Measurements from ENCODE around the gene MAST1.

The MAST1 gene

GRCh38 chr19:12890787-12891552, 52.7 kb downstream of the MAST1 start, which contains the start of gene GCDH:
GCDH (plus strand) TSS chr19:12891160; CDS start chr19:12891305, 145 bp downstream.
- Histone ChIP-seq H2BK15ac (ENCODE audit: low read depth, poor library complexity, severe bottlenecking) (no peak within 1 kb of the TSS), H3K36me3 (ENCODE audit: control insufficient read depth in 1 of 2, insufficient read depth in 2 of 2, low read depth in 1 of 2, low read length in 2 of 2) (peaks cover 18 to 21% of the 10 kb centered on the region in 2 experiments), H3K4ac (ENCODE audit: low read depth in 1 of 2, low read length in 2 of 2) (no peak within 1 kb of the TSS), H3K4me2 (ENCODE audit: low read length, poor library complexity, severe bottlenecking) (peak within 1 kb of the TSS; percentile 78), H3K27me3 (ENCODE audit: control insufficient read depth in 1 of 2, insufficient read depth in 1 of 2, low read length in 2 of 2) (peaks cover 19 to 22% of the 10 kb centered on the region in 2 experiments), H3K4me3 (ENCODE audit: insufficient read depth in 1 of 2, low read depth in 1 of 2, low read length in 2 of 2) (peak within 1 kb of the TSS; percentile 96 to 98), H3K79me1 (replicated peaks; ENCODE audit: low read length, poor library complexity, severe bottlenecking) (peaks cover 10% of the 10 kb centered on the region), H2BK12ac (ENCODE audit: low read length in 2 of 2) (no peak within 1 kb of the TSS), H2BK120ac (ENCODE audit: low read depth, low read length) (no peak within 1 kb of the TSS), H3K23ac (ENCODE audit: low read length in 2 of 2) (no peak within 1 kb of the TSS), H2BK5ac (ENCODE audit: low read depth, low read length, poor library complexity, severe bottlenecking) (no peak within 1 kb of the TSS), H3K9me3 (ENCODE audit: control insufficient read depth, low read length) (no peaks in the 10 kb centered on the region), H3K27ac (ENCODE audit: low read length, poor library complexity, severe bottlenecking) (no peak within 1 kb of the TSS), H3K14ac (ENCODE audit: low read length in 2 of 2) (no peak within 1 kb of the TSS), H4K8ac (ENCODE audit: low read length) (peak within 1 kb of the TSS; percentile 87), H3K18ac (ENCODE audit: low read depth in 1 of 2, low read length in 2 of 2) (no peak within 1 kb of the TSS), H4K91ac (ENCODE audit: low read length) (no peak within 1 kb of the TSS), H3K9ac (ENCODE audit: low read length) (peak within 1 kb of the TSS; percentile 82), H2AFZ (ENCODE audit: low read depth, low read length) (peak within 1 kb of the TSS; percentile 99), H2AK5ac (ENCODE audit: low read length, severe bottlenecking) (no peak within 1 kb of the TSS), H3K4me1 (ENCODE audit: control insufficient read depth, insufficient read depth, low read depth, low read length) (peaks cover 13% of the 10 kb centered on the region)
- under 1% methylated on average over 42 of the region's 49 CpGs for WGBS
- DNase-seq = peak; percentile 100

- Histone ChIP-seq H2BK12ac (ENCODE audit: low read length in 2 of 2) (no peak overlapping the region), H3K27me3 (ENCODE audit: control insufficient read depth in 1 of 2, insufficient read depth in 1 of 2, low read length in 2 of 2) (peaks cover 13 to 16% of the 10 kb centered on the region in 2 experiments), H3K9ac (ENCODE audit: low read length) (peak overlapping the region; percentile 82), H3K79me1 (replicated peaks; ENCODE audit: low read length, poor library complexity, severe bottlenecking) (peaks cover 10% of the 10 kb centered on the region), H3K27ac (ENCODE audit: low read length, poor library complexity, severe bottlenecking) (no peak overlapping the region), H2BK15ac (ENCODE audit: low read depth, poor library complexity, severe bottlenecking) (no peak overlapping the region), H3K9me3 (ENCODE audit: control insufficient read depth, low read length) (no peaks in the 10 kb centered on the region), H2BK120ac (ENCODE audit: low read depth, low read length) (no peak overlapping the region), H4K91ac (ENCODE audit: low read length) (no peak overlapping the region), H3K4ac (ENCODE audit: low read depth in 1 of 2, low read length in 2 of 2) (no peak overlapping the region), H3K18ac (ENCODE audit: low read depth in 1 of 2, low read length in 2 of 2) (no peak overlapping the region), H3K4me2 (ENCODE audit: low read length, poor library complexity, severe bottlenecking) (peak overlapping the region; percentile 78), H3K23ac (ENCODE audit: low read length in 2 of 2) (no peak overlapping the region), H3K4me3 (ENCODE audit: insufficient read depth in 1 of 2, low read depth in 1 of 2, low read length in 2 of 2) (peak overlapping the region; percentile 96 to 98), H2AFZ (ENCODE audit: low read depth, low read length) (peak overlapping the region; percentile 99), H2BK5ac (ENCODE audit: low read depth, low read length, poor library complexity, severe bottlenecking) (no peak overlapping the region), H4K8ac (ENCODE audit: low read length) (peak overlapping the region; percentile 87), H3K36me3 (ENCODE audit: control insufficient read depth in 1 of 2, insufficient read depth in 2 of 2, low read depth in 1 of 2, low read length in 2 of 2) (peaks cover 24 to 27% of the 10 kb centered on the region in 2 experiments), H3K4me1 (ENCODE audit: control insufficient read depth, insufficient read depth, low read depth, low read length) (peaks cover 12% of the 10 kb centered on the region), H3K14ac (ENCODE audit: low read length in 2 of 2) (no peak overlapping the region), H2AK5ac (ENCODE audit: low read length, severe bottlenecking) (no peak overlapping the region)
- 24% methylated on average over 23 of the region's 26 CpGs for WGBS
- no peak for DNase-seq
These were observed 53.3 kb downstream of the MAST1 start for GRCh38 chr19:12891553-12892021.

GRCh38 chr19:12893582-12893981, 55.3 kb downstream of the MAST1 start:
- Histone ChIP-seq H3K9me3 (ENCODE audit: control insufficient read depth, low read length) (no peaks in the 10 kb centered on the region), H3K4me2 (ENCODE audit: low read length, poor library complexity, severe bottlenecking) (no peak overlapping the region)
- 97% methylated on average over 5 of the region's 5 CpGs for WGBS

GRCh38 chr19:12896460-12896859, 58.1 kb downstream of the MAST1 start:
- Histone ChIP-seq H3K9ac (ENCODE audit: low read length) (no peak overlapping the region), H2BK15ac (ENCODE audit: low read depth, poor library complexity, severe bottlenecking) (no peak overlapping the region), H3K4me3 (ENCODE audit: insufficient read depth in 1 of 2, low read depth in 1 of 2, low read length in 2 of 2) (no peak overlapping the region), H3K27me3 (ENCODE audit: control insufficient read depth in 1 of 2, insufficient read depth in 1 of 2, low read length in 2 of 2) (no peaks in the 10 kb centered on the region), H3K9me3 (ENCODE audit: control insufficient read depth, low read length) (no peaks in the 10 kb centered on the region), H3K4me1 (ENCODE audit: control insufficient read depth, insufficient read depth, low read depth, low read length) (peaks cover 5% of the 10 kb centered on the region), H3K18ac (ENCODE audit: low read depth in 1 of 2, low read length in 2 of 2) (no peak overlapping the region), H2BK5ac (ENCODE audit: low read depth, low read length, poor library complexity, severe bottlenecking) (no peak overlapping the region), H4K8ac (ENCODE audit: low read length) (no peak overlapping the region), H3K23ac (ENCODE audit: low read length in 2 of 2) (no peak overlapping the region), H4K91ac (ENCODE audit: low read length) (no peak overlapping the region), H2AFZ (ENCODE audit: low read depth, low read length) (no peak overlapping the region), H3K4ac (ENCODE audit: low read depth in 1 of 2, low read length in 2 of 2) (no peak overlapping the region), H3K4me2 (ENCODE audit: low read length, poor library complexity, severe bottlenecking) (no peak overlapping the region), H3K14ac (ENCODE audit: low read length in 2 of 2) (no peak overlapping the region), H2AK5ac (ENCODE audit: low read length, severe bottlenecking) (no peak overlapping the region), H3K79me1 (replicated peaks; ENCODE audit: low read length, poor library complexity, severe bottlenecking) (peaks cover 6% of the 10 kb centered on the region), H3K36me3 (ENCODE audit: control insufficient read depth in 1 of 2, insufficient read depth in 2 of 2, low read depth in 1 of 2, low read length in 2 of 2) (peaks cover 48 to 54% of the 10 kb centered on the region in 2 experiments), H3K27ac (ENCODE audit: low read length, poor library complexity, severe bottlenecking) (no peak overlapping the region), H2BK12ac (ENCODE audit: low read length in 2 of 2) (no peak overlapping the region), H2BK120ac (ENCODE audit: low read depth, low read length) (no peak overlapping the region)
- DNase-seq = no peak
- 97% methylated on average over 17 of the region's 17 CpGs for WGBS

More at GRCh38 chr19:12893582-12893981, 55.3 kb downstream of the MAST1 start:
- H3K9ac ChIP-seq (ENCODE audit: low read length) = no peak overlapping the region
- no peak overlapping the region for H2BK12ac ChIP-seq (ENCODE audit: low read length in 2 of 2)
- no peak overlapping the region for H2AFZ ChIP-seq (ENCODE audit: low read depth, low read length)
- H2BK15ac ChIP-seq (ENCODE audit: low read depth, poor library complexity, severe bottlenecking) = no peak overlapping the region
- H3K27me3 ChIP-seq (ENCODE audit: control insufficient read depth in 1 of 2, insufficient read depth in 1 of 2, low read length in 2 of 2) = no peaks in the 10 kb centered on the region
- peaks cover 41 to 43% of the 10 kb centered on the region in 2 experiments for H3K36me3 ChIP-seq (ENCODE audit: control insufficient read depth in 1 of 2, insufficient read depth in 2 of 2, low read depth in 1 of 2, low read length in 2 of 2)
- no peak for DNase-seq
- H3K18ac ChIP-seq (ENCODE audit: low read depth in 1 of 2, low read length in 2 of 2) = no peak overlapping the region
- no peak overlapping the region for H4K8ac ChIP-seq (ENCODE audit: low read length)
- peaks cover 10% of the 10 kb centered on the region for H3K79me1 ChIP-seq (replicated peaks; ENCODE audit: low read length, poor library complexity, severe bottlenecking)
- no peak overlapping the region for H2BK120ac ChIP-seq (ENCODE audit: low read depth, low read length)
- no peak overlapping the region for H3K23ac ChIP-seq (ENCODE audit: low read length in 2 of 2)
- no peak overlapping the region for H3K4ac ChIP-seq (ENCODE audit: low read depth in 1 of 2, low read length in 2 of 2)
- H4K91ac ChIP-seq (ENCODE audit: low read length) = no peak overlapping the region
- no peak overlapping the region for H2BK5ac ChIP-seq (ENCODE audit: low read depth, low read length, poor library complexity, severe bottlenecking)
- no peak overlapping the region for H3K14ac ChIP-seq (ENCODE audit: low read length in 2 of 2)
- H3K27ac ChIP-seq (ENCODE audit: low read length, poor library complexity, severe bottlenecking) = no peak overlapping the region
- H3K4me3 ChIP-seq (ENCODE audit: insufficient read depth in 1 of 2, low read depth in 1 of 2, low read length in 2 of 2) = no peak overlapping the region
- H3K4me1 ChIP-seq (ENCODE audit: control insufficient read depth, insufficient read depth, low read depth, low read length) = peaks cover 12% of the 10 kb centered on the region
- H2AK5ac ChIP-seq (ENCODE audit: low read length, severe bottlenecking) = no peak overlapping the region
